T-helper 9 cell (primary cell): ENCODE data around the gene RNF113B.

ENCODE experiments used
- DNase-seq: peaks from one replicate; pipeline ENCODE4 v3.0.0-alpha.2; 2020
- total RNA-seq, 2 donors: gene quantifications; one replicate each; lab custom pipeline; 2026; lab: John Stamatoyannopoulos, UW

Gene RNF113B
- total RNA-seq, result 0 reads per million in 2 donors

- DNase-seq, result no peak
Measured at GRCh38 chr13:98176777-98177608, at the start of gene RNF113B. Gene RNF113B (minus strand): TSS chr13:98177269. CDS start chr13:98177236, 33 bp downstream.

GRCh38 chr13:98226496-98226895 lies 49.4 kb upstream of the RNF113B start:
- DNase-seq, result no peak

GRCh38 chr13:98225036-98225940 lies 48.2 kb upstream of the RNF113B start:
- DNase-seq, result no peak

GRCh38 chr13:98224557-98224956 lies 47.5 kb upstream of the RNF113B start:
- DNase-seq, result no peak

- no peak for DNase-seq
Measured at GRCh38 chr13:98223741-98224140, 46.7 kb upstream of the RNF113B start.

DNA sequence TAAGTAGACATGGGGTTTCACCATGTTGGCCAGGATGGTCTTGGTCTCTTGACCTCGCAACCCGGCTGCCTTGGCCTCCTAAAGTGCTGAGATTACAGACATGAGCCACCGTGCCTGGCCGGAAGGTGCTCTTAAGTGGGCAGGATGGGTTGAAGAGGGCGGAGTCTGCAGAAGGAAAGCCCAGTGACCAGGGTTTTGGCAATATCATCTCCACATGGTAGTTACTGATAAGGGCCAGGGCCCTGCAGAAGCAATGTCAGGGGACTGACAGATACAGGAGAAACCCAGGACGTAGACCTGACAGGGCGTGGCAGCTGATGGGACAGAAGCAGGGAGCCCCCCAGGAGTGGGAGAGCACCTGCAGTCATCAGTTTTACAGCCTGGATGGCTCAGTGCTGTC lies 45.7 kb upstream of the RNF113B start:
- no peak for DNase-seq

GRCh38 chr13:98222081-98222554 lies 45.0 kb upstream of the RNF113B start:
- DNase-seq, result no peak

- no peak for DNase-seq
Measured at GRCh38 chr13:98221234-98221633, 44.2 kb upstream of the RNF113B start.

DNA sequence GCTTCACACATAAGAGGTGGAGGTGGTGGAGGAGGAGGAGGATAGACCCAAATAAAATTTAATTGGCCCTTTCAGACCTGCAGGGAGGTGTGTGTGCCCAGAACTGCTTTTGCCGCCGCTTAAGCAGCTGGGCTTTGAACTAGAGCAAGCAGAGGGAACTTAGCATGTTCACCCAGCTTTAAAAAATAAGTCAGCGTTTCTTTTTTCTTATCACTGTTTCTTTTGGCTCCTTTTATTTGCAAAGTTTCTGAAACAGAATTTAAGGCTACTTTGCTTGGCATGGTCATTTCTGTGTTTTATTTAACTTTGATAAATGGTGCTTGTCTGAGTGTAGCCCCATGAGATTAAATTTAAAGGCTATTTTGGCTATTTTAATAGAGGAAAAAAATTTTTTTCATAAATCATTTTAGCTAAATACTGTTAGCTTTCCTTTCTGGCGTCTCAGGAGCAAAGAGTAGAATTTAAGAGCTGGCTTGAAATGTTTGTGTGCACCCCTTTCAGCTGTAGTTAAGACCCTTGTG lies 43.3 kb upstream of the RNF113B start:
- DNase-seq, result no peak

GRCh38 chr13:98219685-98220084 lies 42.6 kb upstream of the RNF113B start:
- no peak for DNase-seq

DNA sequence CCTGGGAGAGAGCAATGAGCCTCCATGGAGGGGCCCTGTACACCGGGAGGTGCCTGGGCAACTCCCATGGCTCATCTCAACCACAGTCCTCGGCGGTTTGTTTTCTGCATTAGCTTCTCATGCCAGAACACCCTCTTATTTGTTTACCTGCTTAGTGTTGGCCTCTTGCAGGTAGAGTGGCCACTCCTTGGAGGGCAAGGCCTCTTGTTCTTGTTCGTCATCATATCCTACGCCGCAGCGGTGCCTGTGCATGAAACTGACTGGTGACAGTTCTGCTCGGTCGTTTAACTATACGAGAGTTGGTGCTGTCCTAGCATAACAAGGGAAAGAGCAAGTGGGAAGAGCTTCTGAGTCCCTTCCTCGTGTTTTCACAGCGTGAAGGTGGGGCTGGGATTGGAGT lies 40.5 kb upstream of the RNF113B start:
- DNase-seq, result no peak

DNA sequence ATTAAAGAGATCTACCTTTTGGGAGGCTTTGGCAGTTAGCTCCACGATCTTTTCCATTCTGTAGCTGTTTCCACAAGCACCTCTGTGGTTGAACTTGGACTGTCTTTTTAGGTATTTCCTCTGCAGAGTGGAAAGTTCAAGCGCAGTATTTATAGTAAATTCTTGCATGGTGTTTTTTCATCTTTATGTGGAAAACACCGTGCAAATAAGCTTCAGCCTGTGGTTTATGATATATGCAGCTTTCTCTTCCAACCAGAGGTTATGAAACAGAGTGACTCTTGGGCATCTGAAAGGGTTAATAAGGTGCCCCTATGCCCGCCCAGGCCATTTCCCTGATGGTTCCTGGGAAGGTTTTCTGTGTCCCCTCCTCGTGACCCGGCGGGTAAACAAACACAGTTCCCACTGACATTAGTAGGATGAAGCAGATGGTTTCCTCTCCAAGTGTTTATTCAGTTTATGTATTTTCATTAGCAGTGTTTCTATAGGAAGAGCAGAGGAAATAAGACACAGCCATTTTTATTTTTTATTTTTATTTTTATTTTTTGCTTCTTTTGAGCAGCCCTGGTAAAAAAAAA lies 39.7 kb upstream of the RNF113B start:
- DNase-seq, result no peak

- DNase-seq, result no peak
Measured at GRCh38 chr13:98216135-98216565, 39.1 kb upstream of the RNF113B start.

DNA sequence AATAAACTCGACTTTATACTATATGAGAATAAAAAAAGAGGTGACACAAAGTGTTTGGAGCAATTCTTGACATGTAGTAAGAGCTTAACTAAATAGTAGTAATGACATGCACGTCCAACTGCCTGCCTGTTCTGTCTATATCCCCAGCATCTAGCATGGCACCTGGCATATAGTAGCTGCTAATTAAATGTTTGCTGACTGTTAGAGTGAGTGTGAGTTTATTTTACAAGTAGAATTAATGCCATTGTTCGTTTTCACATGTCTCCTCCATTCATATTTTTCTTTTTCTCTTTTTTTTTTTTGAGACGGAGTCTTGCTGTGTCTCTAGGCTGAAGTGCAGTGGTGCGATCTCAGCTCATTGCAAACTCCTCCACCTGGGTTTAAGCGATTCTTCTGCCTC lies 38.4 kb upstream of the RNF113B start:
- no peak for DNase-seq

- DNase-seq, result no peak
Measured at GRCh38 chr13:98214707-98215106, 37.6 kb upstream of the RNF113B start.

DNA sequence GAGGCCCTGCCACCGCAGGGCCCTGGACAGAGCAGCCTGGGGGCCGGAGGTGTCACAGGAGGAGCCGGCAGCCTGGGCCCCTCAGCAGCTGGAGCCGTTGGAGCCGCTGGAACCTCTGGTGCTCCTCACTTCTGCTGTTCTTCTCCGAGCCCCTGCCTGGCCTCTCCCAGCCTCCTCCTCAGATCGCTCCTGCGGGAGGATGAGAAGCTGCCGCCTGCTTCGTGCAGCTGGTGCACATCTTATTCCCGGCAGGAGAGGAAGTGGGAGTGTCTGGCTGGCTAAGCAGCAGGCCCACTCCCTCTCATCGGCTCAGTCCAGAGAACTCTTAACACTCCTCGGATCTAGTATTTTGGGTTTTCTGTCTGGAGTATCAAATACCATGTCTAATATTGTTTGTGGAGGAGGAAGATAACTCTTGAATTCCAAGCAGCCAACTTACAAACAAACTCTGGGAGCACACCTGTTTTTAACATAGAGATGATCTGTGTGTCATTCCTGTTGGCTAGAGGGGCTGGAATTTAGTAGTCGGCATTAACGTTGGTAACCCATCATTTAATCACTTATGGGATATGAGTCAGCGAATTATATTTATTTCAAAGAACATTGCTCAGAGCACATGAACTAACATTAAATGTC lies 37.1 kb upstream of the RNF113B start:
- no peak for DNase-seq

DNA sequence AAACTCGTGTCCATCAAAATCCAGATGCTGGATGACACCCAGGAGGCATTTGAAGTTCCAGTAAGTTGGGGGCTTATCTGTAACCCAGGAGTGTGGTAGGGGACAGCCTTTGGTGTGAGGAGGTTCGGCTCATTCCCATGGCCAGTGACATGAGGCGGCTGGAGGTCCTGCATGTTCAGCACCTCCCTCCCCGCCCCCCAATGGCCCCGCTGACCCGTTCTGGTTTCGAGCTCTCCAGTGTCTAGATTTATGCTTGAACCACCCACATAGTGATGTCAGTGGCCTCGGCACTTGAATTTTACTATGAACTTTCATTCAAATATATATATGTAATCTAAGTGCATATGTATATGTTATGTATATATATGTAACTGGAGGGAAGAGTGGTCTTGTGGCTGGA lies 36.3 kb upstream of the RNF113B start:
- DNase-seq, result no peak

GRCh38 chr13:98212763-98213162 lies 35.7 kb upstream of the RNF113B start:
- DNase-seq, result no peak

- DNase-seq, result no peak
Measured at GRCh38 chr13:98208606-98209005, 31.5 kb upstream of the RNF113B start.

GRCh38 chr13:98207416-98207815 lies 30.3 kb upstream of the RNF113B start:
- DNase-seq, result no peak

DNA sequence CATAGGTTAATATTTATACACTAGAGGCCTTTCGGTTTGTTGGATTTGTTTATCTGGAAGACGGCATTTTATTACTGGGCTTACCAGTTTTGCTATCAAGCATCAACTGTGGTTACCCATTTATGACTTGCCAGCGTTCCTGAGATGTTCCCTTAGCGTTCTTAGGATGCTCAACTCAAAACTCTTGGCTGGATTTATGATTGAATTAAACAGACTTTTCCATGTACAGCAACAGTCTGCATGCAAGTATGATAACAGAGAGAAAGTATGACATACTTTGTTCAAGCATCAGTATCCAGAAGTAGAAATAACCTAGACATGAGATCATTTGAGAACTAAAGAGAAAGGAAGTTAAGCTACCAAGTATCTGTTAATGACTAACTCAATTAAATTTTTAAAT lies 29.9 kb upstream of the RNF113B start:
- no peak for DNase-seq

DNA sequence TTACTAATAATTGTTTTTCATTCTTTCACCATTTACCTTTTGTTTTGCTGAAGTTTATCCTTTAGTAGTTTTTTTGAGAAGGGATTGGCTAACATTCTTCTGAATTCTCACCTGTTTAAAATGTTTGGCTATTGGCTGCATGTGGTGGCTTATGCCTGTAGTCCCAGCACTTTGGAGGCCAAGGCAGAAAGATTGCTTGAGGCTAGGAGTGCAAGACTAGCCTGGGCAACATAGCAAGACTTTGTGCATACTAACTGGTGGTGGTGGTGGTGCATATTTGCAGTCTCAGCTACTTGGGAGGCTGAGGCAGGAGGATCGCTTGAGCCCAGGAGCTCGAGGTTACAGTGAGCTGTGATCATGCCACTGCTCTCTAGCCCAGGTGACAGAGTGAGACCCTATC lies 27.5 kb upstream of the RNF113B start:
- no peak for DNase-seq
